ENCODE measurements around the gene DIRAS3.

DIRAS3 gene

DNA sequence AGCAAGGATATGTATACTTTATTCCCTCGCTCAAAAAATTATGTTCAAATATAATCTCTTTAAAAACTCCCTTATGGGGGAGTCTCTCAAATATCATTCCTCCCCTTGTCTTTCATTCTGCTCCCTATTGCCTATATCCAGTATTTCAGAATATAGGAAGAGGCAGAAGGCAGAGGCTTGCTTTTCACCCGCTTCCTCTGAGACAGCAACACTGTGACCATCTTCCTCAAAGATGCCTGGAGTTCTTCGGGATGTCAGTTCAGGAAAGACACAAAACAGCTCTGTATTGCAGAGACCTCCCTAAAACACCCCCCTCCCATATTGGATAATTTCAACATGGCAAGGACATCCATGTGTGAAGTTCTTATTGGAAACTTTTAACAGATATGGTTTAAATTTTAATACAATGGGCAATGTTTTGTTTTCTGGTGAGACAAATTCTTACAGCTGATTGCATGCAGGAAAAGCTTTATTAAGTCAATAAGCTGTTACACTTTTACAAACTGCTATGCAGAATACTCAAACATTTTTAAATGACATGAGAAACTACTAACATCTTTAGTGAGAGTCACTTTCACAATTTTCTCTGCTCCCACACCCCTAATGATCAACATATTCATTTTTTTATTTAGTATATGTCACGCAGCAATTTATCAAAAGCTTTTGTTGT, 4.8 kb downstream of the DIRAS3 start:
- H3K36me3 ChIP-seq (replicated peaks) = no peaks in the 10 kb centered on the region
- H3K27ac ChIP-seq = no peak overlapping the region
- H3K4me3 ChIP-seq (ENCODE audit: low read depth, low read length) = no peak overlapping the region
- TF ChIP-seq, protein P1, sequence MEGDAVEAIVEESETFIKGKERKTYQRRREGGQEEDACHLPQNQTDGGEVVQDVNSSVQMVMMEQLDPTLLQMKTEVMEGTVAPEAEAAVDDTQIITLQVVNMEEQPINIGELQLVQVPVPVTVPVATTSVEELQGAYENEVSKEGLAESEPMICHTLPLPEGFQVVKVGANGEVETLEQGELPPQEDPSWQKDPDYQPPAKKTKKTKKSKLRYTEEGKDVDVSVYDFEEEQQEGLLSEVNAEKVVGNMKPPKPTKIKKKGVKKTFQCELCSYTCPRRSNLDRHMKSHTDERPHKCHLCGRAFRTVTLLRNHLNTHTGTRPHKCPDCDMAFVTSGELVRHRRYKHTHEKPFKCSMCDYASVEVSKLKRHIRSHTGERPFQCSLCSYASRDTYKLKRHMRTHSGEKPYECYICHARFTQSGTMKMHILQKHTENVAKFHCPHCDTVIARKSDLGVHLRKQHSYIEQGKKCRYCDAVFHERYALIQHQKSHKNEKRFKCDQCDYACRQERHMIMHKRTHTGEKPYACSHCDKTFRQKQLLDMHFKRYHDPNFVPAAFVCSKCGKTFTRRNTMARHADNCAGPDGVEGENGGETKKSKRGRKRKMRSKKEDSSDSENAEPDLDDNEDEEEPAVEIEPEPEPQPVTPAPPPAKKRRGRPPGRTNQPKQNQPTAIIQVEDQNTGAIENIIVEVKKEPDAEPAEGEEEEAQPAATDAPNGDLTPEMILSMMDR (IDR thresholded peaks at IDR 0.05; ENCODE audit: low read depth, low read length, missing control alignments) = no peak
- DNase-seq = no peak
- in situ Hi-C loops (cut with HindIII; ENCODE audit: low pct_ligation_motif_present, low sequenced_read_pairs) = no loop called here
- no peaks in the 10 kb centered on the region for H3K27me3 ChIP-seq (replicated peaks)

DNA sequence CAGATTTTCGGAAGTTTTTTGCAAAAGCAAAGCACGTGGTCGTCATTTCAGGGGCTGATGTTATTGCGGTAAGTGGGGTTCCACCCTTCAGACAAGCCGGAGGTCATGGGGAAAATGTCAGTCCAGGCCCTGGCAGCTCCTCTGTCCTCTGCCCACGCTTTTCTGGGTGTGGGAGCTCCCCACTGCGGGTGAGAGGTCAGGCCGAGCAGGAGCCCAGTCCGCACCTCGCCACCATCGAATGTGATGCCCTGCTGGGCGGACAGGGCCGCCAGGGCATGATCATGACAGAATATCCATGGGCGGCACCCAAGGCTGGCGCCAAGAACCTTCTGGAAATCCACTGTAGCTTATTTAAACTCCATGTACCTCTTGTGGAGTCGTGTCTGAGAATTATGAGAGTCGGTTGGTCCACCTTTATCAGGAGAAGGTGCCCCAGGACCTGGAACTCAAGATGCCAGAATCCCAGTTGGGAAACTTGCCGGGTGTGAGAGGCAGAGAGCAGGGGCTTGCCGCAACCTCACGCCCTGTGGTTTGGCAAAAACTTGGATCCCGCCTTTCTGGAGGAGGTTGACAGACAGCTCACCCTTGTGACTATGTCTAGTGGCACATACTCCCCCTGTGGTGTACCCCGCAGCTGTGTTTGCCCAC, 6.9 kb downstream of the DIRAS3 start:
- no peak for DNase-seq
- in situ Hi-C loops (cut with HindIII; ENCODE audit: low pct_ligation_motif_present, low sequenced_read_pairs) = no loop called here
- Histone ChIP-seq H3K36me3 (replicated peaks) (no peaks in the 10 kb centered on the region), H3K27me3 (replicated peaks) (no peaks in the 10 kb centered on the region), H3K4me3 (ENCODE audit: low read depth, low read length) (no peak overlapping the region), H3K27ac (no peak overlapping the region)
- TF ChIP-seq, protein P1 (IDR thresholded peaks at IDR 0.05; ENCODE audit: low read depth, low read length, missing control alignments) = no peak

DNA sequence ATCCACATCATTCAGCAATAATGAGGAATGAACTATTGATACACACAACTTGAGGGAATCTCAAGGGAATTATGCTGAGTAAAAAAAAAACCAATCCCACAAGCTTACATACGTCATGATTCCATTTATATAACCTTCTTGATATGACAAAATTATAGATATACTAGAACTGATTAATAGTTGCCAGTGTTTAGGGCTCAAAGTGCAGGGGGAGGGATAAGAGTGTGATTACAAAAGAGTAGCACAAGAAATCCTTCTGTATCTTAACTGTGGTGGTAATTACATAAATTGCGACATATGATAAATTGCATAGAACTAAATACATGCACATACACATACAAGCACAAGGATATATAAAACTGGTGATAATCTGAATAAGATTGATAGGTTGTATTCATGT, 13.5 kb downstream of the DIRAS3 start:
- Histone ChIP-seq H3K4me3 (ENCODE audit: low read depth, low read length) (no peak overlapping the region), H3K27me3 (replicated peaks) (no peaks in the 10 kb centered on the region), H3K36me3 (replicated peaks) (no peaks in the 10 kb centered on the region), H3K27ac (no peak overlapping the region)
- in situ Hi-C loops (cut with HindIII; ENCODE audit: low pct_ligation_motif_present, low sequenced_read_pairs) = no loop called here
- TF ChIP-seq, protein P1 (IDR thresholded peaks at IDR 0.05; ENCODE audit: low read depth, low read length, missing control alignments) = no peak
- no peak for DNase-seq

DNA sequence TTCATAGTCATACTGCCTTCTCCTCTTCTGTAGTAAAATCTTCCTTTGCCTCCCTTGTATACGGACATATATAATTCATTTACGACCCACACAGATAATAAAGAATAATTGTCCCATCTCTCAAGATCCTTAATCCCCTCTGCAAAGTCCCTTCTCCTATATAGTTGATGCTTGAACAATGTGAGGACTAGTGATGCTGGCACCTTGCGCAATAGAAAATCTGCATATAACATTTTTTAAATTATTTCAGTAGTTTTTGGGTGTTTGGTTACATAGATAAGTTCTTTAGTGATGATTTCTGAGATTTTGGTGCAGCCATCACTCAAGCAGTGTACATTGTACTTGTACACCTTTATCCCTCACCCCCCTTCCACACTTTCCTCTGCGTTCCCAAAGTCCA, 21.0 kb downstream of the DIRAS3 start:
- no peak for DNase-seq
- no peak overlapping the region for H3K4me3 ChIP-seq (ENCODE audit: low read depth, low read length)
- TF ChIP-seq, protein P1 (IDR thresholded peaks at IDR 0.05; ENCODE audit: low read depth, low read length, missing control alignments) = no peak
- no peaks in the 10 kb centered on the region for H3K36me3 ChIP-seq (replicated peaks)
- H3K27ac ChIP-seq = no peak overlapping the region
- no peaks in the 10 kb centered on the region for H3K27me3 ChIP-seq (replicated peaks)
- in situ Hi-C loops (cut with HindIII; ENCODE audit: low pct_ligation_motif_present, low sequenced_read_pairs) = no loop called here

DNA sequence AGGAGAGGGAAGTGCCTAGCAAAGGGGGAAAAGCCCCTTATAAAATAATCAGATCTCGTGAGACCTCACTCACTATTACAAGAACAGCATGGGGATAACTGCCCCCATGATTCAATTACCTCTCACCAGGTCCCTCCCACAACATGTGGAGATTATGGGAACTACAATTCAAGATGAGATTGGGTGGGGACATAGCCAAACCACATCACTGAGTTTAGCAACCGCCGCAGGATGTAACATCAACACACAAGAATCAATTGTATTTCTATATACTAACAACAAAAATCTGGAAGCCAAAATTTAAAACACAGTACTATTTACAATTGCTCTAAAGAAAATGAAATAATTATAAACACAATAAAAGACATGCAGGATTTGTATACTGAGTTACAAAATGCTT, 21.9 kb downstream of the DIRAS3 start:
- Histone ChIP-seq H3K4me3 (ENCODE audit: low read depth, low read length) (no peak overlapping the region), H3K27me3 (replicated peaks) (no peaks in the 10 kb centered on the region), H3K27ac (no peak overlapping the region), H3K36me3 (replicated peaks) (no peaks in the 10 kb centered on the region)
- no peak for DNase-seq
- TF ChIP-seq, protein P1 (IDR thresholded peaks at IDR 0.05; ENCODE audit: low read depth, low read length, missing control alignments) = no peak
- in situ Hi-C loops (cut with HindIII; ENCODE audit: low pct_ligation_motif_present, low sequenced_read_pairs) = no loop called here

Data from brain microvascular endothelial cell (primary cell).